NB4 (cell line): ENCODE measurements around the gene GARS1.

Source experiments
- DNase-seq: peaks from one replicate; pipeline ENCODE4 v3.0.0; 2010; ENCODE audit warnings: low read depth
- H3K4me3 ChIP-seq: one replicate; pipeline ENCODE4 v1.5.1; 2011; ENCODE audit warnings: mild to moderate bottlenecking, low read depth, low read length, moderate library complexity
- CTCF ChIP-seq: IDR thresholded peaks from one replicate; pipeline ENCODE4 v1.5.1; 2012; ENCODE audit warnings: low read depth, low read length
- MYC ChIP-seq: IDR thresholded peaks from 2 replicates; pipeline ENCODE4 v1.6.1; 2011; ENCODE audit warnings: low read depth, low read length
- POLR2A ChIP-seq: IDR thresholded peaks from 2 replicates; pipeline ENCODE4 v1.6.1; 2011; ENCODE audit warnings: mild to moderate bottlenecking; ENCODE audit not compliant: insufficient read length; ENCODE audit errors: extremely low read depth
- TF ChIP-seq, protein P1 (sequence below): IDR thresholded peaks from 2 replicates; pipeline ENCODE4 v1.6.1; 2011; ENCODE audit warnings: low read depth, low read length

The GARS1 gene

DNA sequence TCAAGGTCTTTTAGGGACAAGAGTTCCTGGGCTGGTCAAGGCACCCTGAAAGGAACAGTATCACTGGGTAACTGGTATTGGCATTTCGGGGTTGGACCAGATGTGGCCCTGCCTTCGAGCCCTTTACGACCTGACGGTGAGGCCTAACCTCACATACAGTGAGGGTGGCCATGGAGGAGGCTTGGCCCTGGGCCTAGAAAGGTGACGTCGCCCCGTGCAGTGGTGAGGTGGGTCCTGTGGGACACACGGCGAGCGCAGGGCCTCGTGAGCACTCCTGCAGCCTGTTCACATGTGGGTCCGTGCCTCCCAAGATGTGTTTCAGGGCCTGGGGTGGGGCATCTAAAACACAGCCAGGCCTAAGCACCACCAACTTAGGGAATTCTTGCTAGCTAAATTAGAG is 51.5 kb downstream of the GARS1 start:
- DNase-seq = no peak
- no peak overlapping the region for H3K4me3 ChIP-seq
- TF ChIP-seq, protein P1, sequence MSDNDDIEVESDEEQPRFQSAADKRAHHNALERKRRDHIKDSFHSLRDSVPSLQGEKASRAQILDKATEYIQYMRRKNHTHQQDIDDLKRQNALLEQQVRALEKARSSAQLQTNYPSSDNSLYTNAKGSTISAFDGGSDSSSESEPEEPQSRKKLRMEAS = no peak
- TF ChIP-seq POLR2A (no peak), CTCF (no peak), MYC (no peak)

GRCh38 chr7:30647589-30648364 is 53.1 kb downstream of the GARS1 start:
- no peak overlapping the region for H3K4me3 ChIP-seq
- TF ChIP-seq POLR2A (no peak), CTCF (no peak), MYC (no peak)
- TF ChIP-seq, protein P1 = no peak
- DNase-seq = no peak

- TF ChIP-seq CTCF = no peak
- TF ChIP-seq, protein P1 = no peak
- no peak for TF ChIP-seq MYC
- no peak for TF ChIP-seq POLR2A
- H3K4me3 ChIP-seq = no peak overlapping the region
- no peak for DNase-seq
These were observed 54.3 kb downstream of the GARS1 start for GRCh38 chr7:30648744-30649540.

- DNase-seq = no peak
- TF ChIP-seq POLR2A (no peak), CTCF (no peak), MYC (no peak)
- TF ChIP-seq, protein P1 = no peak
- H3K4me3 ChIP-seq = no peak overlapping the region
These were observed 55.2 kb downstream of the GARS1 start for GRCh38 chr7:30649717-30650420.

- H3K4me3 ChIP-seq = no peak overlapping the region
- no peak for DNase-seq
- no peak for TF ChIP-seq POLR2A
- no peak for TF ChIP-seq CTCF
- TF ChIP-seq MYC = no peak
- TF ChIP-seq, protein P1 = no peak
These were observed 55.7 kb downstream of the GARS1 start for GRCh38 chr7:30650421-30650808.
